DND-41 (cell line): Measurements from ENCODE around the gene ADPRHL1.

Experiments
- CTCF ChIP-seq: IDR thresholded peaks from 2 replicates; pipeline ENCODE4 v1.5.1; 2012; ENCODE audit warnings: borderline replicate concordance, low read length, moderate library complexity, mild to moderate bottlenecking; ENCODE audit not compliant: poor library complexity, severe bottlenecking; ENCODE audit errors: extremely low read depth
- EZH2 ChIP-seq: IDR thresholded peaks from 3 replicates; pipeline ENCODE4 v1.6.1; 2012; ENCODE audit warnings: borderline replicate concordance, low read depth, mild to moderate bottlenecking, moderate library complexity, low read length, inconsistent platforms; ENCODE audit not compliant: severe bottlenecking

- TF ChIP-seq EZH2 (no peak), CTCF (no peak)
Measured at GRCh38 chr13:113350938-113351335, 102.4 kb downstream of the ADPRHL1 start.
